GM21423 (cell line): ENCODE measurements around the gene C2CD4C.
"Not testable (repeated sequence)": the region's sequence is repeated elsewhere in the genome, so short reads cannot be mapped to it uniquely, and the experiment has no call there.

ENCODE experiments used
- ATAC-seq: cut with Tn5 transposase; IDR thresholded peaks from one replicate; pipeline ENCODE4 v1.9.1; 2021; ENCODE audit warnings: mild to moderate bottlenecking, moderate library complexity; ENCODE audit not compliant: unreplicated experiment

C2CD4C gene

GRCh38 chr19:408902-409515 is at the start of gene C2CD4C:
Gene C2CD4C, minus strand, starts transcription at chr19:409147. Its CDS starts 786 bp downstream, at chr19:408361.
- ATAC-seq = no peak

- ATAC-seq = no peak
Measured at GRCh38 chr19:458091-459042, 49.4 kb upstream of the C2CD4C start.

DNA sequence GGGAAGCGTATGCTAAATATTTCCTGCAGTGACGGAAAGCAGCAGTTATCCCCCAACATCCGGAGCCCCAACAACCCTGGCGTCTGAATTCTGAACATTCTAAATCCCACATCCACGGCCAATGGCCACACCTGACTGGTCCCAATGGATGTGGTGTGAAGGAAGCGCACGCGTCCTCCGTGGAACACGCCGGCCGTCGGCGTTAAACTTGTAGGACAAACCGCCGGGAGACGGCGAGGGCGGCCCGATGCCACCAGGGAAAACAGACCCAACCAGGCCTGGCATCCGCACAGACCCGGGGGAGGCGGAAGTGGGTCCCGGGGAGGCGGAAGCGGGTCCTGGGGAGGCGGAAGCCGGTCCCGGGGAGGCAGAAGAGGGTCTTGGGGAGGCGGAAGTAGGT is 48.7 kb upstream of the C2CD4C start:
- ATAC-seq = no peak

GRCh38 chr19:456547-457110 is 47.7 kb upstream of the C2CD4C start:
- ATAC-seq = no peak

DNA sequence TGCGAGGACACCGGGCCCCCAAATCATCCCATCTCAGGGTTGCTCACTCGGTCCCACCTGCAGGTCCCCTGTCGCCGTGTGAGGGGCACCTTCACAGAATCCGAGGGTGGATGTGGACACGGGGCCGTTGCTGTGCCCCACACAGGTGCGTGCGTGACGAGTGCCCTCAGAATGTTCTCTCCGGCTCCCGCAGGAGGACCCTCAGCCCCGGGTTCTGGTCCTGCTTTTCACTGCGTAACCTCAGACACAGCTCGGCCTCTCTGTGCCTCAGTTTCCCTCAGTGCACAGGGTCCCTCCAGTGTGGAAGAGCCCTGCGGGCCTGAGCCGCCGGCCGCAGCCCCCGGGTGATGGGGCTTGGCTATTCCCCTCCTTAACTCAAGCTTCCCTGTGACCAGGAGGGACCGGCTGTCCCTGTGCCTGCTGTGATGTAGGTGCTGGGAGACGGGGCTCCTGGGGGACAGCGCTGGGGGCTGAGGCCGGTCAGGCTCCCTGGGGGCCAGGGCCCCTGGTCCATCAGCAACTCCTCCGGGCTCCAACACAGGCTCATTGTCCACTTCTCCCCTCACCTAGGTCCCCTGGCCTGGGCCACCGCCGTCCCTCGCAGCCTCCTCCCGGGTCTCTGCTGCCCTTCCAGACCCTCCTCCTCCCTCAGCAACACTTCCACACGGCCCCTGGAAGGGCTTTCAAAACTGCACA is 47.1 kb upstream of the C2CD4C start:
- no peak for ATAC-seq

DNA sequence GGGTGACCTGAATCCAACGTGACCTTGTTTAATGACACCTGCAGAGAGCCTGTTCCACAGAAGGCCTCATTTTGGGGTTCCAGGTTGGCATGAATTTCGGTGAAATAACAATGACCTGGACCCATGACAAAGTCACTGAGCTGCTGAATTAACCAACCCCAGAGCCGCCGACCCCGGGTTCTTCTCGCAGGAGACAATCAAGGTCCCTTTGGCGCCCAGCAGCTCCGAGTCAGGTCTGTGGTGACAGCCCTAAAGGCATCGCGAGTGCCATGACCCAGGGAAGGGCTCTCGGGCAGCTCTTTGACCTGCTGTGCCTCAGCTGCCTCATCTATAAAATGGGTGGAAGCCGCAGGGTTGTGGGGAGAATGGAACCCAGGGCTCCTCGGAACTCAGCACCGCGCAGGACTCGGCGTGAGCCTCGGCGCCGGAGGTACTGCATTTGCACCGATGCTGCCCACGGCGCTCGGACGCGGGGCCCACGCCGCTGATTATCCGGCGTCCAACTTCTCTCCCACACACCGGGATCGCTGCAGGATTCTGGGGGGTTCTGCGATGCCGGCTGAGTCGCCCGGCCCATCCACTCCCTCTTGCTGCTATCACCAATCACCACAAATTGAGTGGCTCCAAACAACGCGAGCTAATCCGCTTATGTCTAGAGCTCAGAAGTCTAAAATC is 46.2 kb upstream of the C2CD4C start:
- no peak for ATAC-seq

DNA sequence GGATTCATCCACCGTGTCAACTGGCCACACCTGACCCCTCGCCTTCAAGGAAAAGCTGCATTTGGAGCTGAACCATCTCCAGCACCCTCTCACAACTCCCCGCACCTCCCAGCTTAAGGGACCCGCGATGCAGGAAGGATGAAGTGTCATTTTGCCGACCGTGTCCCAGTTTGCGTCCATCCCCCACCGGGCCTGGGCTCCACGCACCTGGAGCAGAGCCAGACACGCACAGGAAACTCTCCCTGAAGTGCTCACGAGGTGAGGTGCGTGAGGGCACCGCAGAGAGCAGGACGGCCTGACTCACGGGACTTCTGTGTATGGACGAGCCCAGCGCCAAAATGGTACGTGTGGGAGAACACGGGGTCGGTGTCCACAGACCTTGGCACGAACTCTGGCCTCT is 44.7 kb upstream of the C2CD4C start:
- ATAC-seq = no peak

- no peak for ATAC-seq
Measured at GRCh38 chr19:452829-453228, 43.9 kb upstream of the C2CD4C start.

GRCh38 chr19:450912-451481 is 42.0 kb upstream of the C2CD4C start:
- not testable (repeated sequence) for ATAC-seq

DNA sequence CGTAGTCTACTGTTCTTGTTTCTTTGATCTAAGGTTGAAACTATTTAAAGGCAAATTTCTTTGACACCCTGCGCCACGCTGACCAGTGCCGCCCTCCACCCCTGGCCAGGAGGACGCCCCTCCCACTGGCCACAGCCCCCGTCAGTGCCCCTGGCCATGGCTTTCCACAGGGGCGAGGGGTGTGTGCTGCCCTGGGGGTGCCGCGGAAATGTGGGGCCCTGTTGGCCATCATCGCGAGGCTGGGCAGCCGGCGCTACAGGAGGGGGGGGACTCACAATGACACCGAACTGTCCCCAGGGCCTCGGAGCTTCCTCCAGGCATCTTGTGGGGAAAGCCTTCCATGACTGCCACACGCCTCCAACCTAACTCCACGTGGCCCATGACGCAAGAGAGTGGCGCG is 41.0 kb upstream of the C2CD4C start:
- no peak for ATAC-seq

- ATAC-seq = no peak
Measured at GRCh38 chr19:447816-448560, 39.0 kb upstream of the C2CD4C start.

GRCh38 chr19:447064-447426 is 38.1 kb upstream of the C2CD4C start:
- no peak for ATAC-seq

DNA sequence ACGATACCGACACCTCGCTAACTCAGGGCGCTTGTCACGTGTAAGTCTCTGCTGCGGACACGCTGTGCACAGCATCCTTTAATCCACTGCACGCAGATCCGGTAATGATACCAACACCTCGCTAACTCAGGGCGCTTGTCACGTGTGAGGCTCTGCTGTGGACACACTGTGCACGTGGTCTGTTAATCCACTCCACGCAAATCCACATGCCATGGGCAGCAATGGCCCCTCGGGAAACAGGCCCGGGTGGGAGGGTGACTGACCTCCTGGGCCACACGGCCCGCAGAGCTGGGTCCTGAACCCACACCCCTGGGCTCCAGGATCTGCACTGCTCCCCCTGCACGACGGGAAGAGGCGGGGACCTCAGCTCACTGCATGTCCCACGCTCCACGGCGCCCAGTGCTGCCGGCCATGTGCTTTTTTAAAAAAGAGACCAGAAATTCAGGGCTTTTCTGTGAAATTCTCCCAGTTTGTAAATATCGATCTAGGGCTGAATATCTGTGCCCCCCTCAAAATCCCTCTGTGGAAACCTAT is 35.8 kb upstream of the C2CD4C start:
- ATAC-seq = no peak

GRCh38 chr19:443005-443404 is 34.1 kb upstream of the C2CD4C start:
- no peak for ATAC-seq

DNA sequence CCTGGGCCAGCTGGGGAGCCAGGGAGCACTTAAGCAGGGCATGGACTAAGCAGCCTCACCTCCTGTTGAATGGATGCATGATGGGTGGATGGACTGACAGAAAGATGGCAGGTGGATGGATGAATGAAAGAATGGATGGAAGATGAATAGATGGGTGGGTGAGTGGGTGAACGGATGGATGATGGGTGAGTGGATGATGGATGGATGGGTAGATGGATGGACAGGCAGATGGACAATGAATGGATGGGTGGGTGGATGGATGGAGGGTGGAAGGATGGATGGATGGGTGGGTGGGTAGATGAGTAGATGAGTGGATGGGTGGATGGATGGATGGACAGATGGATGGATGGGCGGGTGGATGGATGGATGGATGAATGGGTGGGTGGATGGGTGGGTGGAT is 33.1 kb upstream of the C2CD4C start:
- ATAC-seq = no peak

DNA sequence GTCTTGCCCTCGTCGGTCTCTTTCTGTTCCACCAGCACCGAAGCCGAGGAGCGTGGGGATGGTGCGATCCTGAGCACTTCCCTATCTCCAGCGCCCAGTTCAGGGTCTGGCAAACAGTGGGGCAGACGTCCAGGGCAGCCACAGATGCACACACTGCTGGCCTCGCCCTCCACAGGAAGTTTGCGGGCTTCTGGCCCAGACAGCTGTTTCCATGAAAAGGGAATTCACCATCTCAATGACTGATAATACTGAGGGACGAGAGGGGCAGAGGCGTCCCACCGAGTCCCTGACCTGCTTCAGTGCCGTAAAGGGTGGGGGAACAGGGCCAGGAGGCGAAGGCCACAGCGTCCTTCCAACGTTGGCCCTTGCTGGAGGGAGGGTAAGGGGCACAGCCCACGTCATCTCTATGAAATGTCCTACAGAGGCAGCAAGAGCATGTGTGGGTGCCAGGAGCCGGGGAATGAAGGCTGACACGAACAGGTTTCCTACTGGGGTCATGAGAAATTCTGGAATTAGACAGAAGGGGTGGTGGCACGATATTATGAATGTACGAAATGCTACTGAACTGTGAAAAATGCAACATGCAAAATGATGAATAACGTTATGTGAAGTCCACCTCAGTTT is 32.4 kb upstream of the C2CD4C start:
- no peak for ATAC-seq

DNA sequence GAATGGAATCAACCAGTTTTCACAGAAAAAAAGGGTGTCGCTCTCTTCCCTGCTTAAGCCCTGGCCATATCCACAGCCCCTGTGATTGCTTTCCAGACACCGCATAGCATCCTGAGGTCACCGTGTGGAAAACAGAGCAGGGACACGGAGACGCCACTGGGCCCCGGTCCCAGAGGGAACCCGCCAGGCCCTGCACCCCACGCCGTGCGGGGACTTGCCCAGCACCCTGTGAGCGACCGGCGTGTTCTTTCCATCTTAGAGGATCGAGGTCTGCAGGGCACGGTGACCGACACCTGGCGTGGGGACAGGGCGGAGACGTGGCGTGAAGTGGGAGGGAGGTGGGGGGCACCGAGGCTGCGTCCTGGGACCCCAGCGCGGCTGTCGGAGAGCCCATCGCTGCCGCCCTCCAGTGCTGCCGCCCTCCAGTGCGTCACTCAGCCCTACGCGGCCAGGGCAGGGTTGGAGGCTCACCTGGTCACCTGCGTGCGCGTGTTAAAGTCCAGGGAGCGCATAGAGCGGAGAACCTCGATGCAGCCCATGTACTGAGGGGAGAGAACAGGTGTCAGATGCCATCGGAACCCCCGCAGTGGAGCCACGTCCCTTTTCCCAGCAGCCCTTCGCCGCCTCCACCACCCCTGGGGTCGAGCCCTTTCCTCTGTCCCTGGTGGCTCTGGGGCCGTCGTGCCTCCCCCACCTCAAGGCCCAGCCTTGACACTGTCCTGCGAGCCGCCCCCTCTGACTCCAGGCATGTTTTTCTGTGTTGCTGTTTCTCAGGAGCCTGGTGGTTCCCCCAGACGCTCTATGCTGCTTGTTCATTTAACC is 31.7 kb upstream of the C2CD4C start:
- no peak for ATAC-seq

GRCh38 chr19:439167-439900 is 30.4 kb upstream of the C2CD4C start:
- ATAC-seq = no peak
